Stimulated activated naive CD8-positive, alpha-beta T cell treated with anti-CD3 and anti-CD28 coated beads, Interleukin-15, Interleukin-2, amounts not matched to agents 100 U/mL and 50 U/mL, for 24 hours (primary cell): Measurements from ENCODE around the gene ADGRL2.

Source experiments
- ATAC-seq: fragments of 150-1000 bp; cut with Tn5 transposase; one replicate; pipeline ENCODE4 v1.10.0; 2021
- DNase-seq: peaks from one replicate; pipeline ENCODE4 v3.0.0; 2021

ADGRL2 gene

DNA sequence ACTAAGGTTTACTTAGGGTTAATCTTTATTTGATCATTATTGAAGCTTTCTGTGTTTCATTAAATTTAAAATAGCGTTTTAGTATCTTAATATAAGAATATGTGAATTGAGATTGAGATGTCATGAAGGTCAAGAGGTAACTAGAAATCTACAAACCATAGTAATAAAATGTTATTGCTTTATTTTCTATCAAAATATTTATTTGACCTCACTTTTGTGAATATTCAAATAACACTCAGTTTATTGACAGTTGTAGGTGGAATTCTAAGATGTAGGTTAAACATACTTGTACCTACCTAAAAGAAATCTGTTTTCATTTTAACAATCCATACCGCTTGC is 5.7 kb downstream of the ADGRL2 start:
- ATAC-seq = no peak
- no peak for DNase-seq

DNA sequence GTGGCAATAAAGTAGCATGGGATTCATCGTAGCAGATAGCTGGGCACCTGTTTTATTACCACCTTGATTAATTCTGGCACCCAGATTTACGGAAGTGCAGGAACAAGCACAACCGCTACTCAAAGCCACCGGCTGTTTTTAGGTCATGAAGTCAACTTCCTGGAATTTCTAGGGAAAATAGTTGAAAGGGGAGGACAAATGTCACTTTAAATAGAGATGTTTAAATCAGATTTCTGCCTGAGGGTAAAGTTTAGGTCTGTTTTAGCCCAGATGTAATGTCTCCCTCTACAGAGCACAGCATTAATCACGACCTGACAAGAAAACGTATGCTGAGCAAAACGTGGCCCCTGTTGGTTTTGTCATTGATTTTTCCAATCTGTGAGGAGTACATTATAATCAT is 8.0 kb downstream of the ADGRL2 start:
- no peak for DNase-seq
- ATAC-seq = no peak

DNA sequence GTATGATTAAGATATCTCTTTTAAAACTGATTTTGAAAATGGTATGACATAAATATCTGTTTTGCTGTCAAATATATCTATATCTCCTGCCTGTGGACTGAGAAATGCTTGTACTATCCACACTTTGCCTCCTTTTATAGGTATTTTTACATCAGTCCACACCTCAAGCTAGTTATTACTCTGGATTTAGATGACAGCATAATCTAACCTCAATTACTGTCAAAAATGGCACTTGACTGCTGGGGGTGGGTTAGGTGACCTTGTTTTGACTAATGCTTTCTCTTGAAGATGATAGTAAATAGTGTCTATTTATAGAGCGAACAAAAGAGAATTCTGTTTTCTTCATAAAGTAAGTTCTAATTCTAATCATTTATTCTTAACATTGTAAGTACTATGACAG is 9.1 kb downstream of the ADGRL2 start:
- DNase-seq = no peak
- no peak for ATAC-seq

DNA sequence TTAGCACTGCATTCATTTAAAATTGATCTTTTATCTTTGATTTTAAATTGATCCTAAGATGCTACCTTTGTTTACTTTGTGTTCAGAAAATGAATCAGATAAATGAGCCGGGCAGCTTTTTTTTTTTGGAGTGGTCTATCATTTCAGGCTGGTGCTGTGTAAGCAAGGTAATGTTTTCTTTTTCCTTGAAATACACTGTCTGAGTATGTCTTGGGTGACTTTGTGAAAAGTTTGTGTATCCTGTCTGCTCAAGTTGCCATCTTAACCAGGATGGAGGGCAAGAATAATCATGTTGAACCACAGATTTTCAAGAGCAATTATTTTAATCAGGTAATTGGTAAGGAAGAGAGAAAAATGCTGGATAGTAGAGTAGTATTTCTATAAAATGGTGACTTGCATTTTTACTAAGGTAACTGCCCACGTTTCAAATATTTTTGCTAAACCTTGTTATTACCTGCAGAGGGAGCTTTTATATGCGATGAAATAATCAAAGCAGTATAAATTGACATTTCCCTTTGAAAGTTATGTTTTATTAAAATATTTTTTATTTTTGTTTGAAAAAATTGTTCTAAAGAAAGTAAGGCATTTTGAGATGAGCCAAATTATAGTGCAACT is 11.1 kb downstream of the ADGRL2 start:
- ATAC-seq = no peak
- DNase-seq = no peak

DNA sequence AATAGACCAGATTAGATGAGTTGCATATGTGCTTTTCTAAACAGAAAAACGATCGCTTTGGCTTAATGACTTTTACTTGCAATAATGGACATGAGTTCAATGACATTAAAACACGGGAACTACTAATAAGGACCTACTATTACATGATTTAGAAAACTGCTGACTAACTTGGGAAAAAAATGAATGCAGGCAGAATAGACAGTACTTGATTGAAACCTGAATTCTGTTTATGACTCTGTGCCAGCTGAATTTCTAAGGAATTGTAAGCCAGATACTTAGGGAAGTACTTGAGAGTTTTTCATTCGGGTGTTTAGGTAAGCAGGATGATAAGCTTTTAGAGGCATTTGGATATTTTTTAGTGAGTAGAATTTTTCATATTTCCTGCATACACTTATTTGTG is 12.0 kb downstream of the ADGRL2 start:
- DNase-seq (no peak), ATAC-seq (no peak)

DNA sequence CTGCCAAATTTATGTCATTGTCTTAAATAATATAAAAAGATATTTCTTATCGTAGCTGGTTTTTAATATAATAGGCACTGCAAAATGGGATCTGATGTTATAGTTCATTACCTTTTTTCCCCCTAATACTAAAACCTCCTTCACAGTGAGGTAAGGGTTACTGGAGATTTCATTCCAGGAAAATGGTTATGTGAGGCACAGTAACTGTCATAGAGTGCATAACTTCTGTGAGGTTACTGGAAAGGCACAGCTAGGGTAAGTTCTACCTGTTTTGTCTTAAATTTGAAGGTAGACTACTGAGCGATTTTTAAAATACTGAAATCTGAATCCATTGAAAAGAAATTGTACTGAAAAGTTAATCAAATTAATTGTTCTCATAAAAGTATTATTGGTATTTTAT is 13.0 kb downstream of the ADGRL2 start:
- no peak for ATAC-seq
- no peak for DNase-seq

DNA sequence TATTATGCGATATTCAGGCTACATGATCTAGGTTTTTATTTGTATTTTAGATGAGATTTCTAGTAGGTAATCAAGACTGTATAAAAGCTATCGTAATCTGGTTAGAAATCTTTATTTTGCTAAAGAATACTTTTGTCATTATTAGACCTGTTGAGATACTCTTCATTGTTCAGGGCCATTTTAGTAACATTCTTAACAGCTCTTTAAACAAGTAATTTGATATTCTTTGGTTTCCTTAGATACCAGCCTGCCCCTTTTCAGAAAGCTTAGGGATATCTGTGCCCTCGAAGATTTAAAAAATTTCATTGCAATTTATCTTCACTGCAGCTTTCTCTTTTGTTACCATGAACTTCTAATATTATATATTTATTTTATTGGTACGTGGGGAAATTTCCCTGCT is 18.9 kb downstream of the ADGRL2 start:
- no peak for ATAC-seq
- DNase-seq = no peak

DNA sequence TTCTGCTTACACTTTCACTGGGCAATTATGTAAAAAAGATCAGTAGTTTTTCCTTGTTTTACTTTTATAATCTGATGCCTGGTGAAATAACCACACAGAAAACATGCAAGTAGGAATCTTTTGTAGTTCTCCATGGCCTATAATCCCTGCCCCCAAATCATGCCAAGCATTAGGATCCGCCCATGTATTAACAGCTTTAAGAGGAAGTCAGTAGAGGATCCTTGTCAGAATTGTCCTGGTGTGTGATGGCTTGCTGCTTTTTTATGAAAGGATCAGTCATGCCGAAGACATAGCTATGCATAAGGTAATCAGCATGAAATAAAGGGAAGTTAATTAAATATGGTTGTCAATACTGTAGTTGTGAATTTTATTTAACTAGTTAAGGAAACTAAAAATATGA is 20.0 kb downstream of the ADGRL2 start:
- ATAC-seq = no peak
- DNase-seq = no peak

DNA sequence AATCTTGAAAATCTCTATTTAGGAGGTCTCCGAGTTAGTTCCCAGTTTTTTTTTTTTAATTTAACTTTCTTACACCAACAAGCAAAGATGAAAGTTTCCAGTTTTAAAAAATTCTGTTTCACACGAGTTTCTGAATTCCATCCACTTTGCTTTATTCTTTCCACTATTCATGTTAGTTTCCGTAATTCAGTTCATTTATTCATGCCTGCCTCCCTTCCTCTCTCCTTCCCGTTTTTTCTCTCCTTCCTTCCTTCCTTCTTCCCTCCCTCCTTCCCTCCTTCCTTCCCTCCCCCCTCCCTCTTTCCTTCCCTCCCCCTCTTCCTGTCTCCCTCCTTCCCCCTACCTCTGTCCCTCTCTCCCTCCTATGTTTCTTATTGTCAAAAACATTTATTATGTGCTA is 22.3 kb downstream of the ADGRL2 start:
- ATAC-seq (no peak), DNase-seq (no peak)

DNA sequence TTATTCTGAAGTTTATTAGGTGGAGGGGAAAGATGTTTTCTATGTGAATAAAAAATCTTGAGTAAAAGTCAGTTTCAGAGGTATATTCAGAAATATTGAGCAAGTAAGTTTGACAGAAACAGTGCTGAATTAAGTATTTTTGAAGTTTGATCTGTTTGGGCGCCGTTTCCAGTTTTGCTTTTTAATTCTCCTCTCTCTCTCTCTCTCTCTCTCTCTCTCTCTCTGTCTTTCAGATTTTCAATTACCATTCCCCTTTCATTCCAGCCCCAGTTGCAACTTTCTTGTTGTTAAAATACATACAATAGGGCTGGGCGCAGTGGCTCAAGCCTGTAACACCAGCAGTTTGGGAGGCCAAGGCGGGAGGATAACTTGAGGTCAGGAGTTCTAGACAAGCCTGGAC is 24.0 kb downstream of the ADGRL2 start:
- no peak for ATAC-seq
- no peak for DNase-seq

DNA sequence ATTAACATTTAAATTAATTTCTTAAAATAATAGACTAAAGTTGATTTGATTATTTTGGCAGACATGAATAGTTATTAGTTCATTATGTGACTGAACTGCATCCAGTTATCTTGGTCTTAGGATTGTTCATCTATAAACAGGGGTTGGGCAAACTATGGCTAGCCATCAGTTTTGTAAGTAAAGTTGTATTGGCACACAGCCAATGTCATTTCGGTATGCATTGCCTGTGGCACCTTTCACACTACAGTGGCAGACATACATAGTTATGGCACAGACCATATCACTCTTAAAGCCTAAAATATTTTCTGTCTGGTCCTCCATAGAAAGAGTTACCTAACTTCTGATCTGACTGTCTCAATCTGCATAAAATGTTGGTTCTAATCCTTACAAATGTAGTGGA is 27.2 kb downstream of the ADGRL2 start:
- ATAC-seq (no peak), DNase-seq (no peak)

DNA sequence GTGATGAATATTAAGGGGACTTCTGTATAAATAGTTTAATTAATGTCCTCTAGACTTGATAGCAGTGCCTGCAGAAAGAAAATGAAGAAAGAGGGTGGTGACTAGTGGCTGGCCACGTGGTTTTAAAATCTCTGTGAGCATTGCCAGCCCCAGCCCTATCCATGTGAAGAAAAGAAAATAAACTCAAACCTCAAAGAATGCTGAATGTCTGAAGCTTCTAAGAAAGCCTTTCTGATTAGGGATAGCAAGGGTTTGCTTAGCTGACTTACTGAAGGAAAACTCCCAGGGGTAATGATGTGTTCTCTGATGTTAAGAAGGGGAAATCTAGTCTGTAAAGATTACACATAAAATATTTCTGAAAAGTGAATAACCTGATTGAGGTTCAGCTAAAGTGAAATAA is 31.8 kb downstream of the ADGRL2 start:
- DNase-seq (no peak), ATAC-seq (no peak)

DNA sequence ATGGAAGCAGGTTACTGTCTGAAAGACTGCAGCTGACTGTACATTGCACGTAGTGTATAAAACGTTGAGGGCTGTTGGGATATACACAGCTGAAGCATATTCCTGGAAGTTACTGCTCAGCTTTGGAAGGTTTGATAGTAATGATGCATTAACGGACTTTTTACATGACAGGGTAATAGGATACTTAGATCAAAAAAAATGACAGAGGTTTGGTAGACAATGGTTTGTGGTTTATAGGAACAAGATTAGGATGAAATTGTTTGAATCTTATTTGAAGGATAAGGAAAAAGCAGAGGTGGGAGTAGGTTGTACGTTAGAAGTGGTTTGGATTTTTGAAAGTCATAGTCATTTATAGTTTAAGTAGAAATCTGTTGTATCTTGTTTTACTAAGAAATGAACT is 33.0 kb downstream of the ADGRL2 start:
- no peak for DNase-seq
- ATAC-seq = no peak

DNA sequence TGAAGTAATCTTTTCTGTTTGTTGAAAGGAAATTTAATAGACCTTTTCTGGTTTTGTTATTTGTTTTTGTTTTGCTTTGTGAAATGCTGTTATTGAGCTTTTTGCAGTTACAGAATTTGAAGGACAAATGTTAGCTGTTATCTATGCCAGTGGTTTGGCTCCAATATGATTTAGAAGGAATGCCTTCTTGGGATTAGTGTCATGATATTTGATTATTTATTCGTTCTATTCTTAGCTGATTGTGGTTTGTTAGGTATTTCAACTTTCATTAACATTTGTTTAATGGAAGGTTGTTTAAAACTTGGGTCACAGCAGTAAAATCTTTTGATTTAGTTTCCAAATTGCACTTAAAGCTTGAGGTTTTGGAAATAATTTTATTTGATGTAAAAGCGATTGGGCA is 33.5 kb downstream of the ADGRL2 start:
- ATAC-seq = no peak
- DNase-seq = no peak

DNA sequence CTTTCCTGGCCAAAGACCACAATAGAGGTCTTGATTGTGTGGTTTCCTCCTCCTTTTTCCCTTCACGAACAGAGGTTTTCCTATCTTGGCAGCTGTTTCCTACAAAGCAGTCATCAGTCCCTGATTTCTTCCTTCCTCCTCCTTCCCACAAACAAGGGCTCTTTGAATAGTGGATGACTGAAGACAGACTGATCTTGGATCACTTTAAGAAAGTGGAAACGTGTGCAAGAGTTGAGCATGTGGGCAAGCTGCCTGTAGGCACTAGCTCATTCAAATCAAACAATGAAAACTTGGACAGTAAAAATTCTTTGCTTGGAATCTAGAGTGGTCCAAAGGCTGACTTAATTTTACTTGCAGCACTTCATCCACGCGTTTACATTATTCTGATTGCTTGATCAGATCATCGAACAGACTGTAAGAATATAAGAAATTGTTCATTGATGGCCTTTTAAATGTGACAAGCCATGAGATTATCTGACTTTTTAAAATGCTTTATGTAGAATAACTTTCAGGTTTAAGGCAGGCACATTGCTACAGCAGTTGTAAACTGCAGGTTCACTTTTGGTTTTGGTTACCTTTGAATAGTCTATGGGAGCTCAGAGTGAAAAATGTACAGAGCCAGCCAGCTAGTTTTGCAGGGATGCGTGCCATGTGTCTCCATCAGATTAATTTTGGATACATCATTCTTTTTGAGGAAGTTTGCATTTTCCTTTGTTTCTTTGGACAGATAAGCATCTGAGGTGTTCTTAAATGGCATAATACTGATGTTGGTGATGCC is 34.4 kb downstream of the ADGRL2 start:
- ATAC-seq (no peak), DNase-seq (no peak)

DNA sequence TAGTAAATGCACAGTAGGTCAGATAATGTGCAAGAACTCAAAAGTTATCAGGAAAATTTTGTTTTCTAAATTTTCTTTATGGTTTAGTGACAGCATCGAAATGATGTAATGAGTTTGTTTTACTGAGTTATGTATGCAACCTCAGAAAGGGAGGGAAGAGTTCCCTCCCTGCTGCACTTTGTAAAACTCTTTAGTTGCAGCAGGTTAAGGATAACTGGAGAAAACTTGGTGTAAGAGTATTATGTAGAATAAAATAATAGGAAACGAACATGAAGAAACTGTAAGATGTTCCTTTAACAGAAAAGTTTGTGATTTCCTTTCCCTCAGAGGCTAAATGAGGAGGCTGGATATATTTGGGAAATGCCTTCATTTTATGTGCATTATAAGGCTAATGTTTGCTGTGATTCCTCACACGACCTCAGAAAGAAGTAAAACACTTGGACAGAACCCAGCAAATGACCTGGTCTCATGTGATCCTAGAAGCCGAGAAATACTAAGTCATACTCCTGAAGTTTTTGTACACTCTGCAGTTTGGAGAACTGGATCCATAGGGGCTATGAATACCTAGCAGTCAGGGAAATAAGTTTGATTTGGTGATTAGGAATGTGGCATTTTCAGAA is 35.4 kb downstream of the ADGRL2 start:
- no peak for ATAC-seq
- no peak for DNase-seq

DNA sequence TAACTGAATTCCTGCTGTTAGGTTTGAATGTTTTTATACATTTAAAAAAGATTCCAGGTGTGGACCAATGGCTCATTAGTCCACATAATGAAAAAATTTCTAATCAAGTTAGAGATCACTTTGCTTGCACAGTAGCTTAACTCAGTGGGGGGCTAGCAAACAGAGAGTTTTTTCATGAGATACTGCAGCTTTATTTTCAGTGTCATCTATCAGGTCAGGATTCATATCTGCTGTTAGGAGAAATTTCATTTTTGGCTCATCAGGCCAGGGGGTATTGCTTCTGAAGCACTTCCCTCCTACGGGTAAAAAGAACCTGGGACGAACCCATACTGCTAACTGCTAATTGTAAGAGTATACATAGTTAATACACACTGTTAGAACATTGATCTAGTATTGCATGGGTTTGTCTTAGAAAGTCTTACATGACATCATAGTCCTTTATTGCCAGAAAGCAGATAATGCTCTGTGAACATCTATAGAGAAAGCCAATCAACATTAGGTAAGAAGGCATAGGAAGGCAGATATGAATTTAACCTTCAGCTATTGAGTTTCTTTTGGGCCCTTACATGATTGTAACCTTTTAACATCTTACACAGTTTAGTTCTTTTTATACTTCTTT is 38.0 kb downstream of the ADGRL2 start:
- ATAC-seq = no peak
- no peak for DNase-seq

DNA sequence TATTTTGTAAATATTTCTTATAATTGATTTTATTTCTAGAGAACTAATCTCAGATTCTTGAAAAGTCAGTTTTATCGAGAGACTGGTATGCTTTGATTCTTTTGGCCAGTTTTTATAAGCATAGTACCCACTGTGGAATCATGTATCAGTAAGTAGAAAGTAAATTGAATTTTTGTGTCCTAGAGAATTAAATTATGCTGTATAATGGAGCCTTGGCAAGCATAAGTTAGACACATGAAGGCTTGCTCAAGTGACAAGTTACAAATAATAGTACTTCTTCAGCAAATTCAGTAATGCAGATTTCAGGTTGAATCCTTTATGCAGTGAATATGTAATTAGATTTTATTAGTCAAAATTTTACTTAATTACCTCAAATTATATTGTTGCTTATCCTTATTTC is 40.1 kb downstream of the ADGRL2 start:
- ATAC-seq (no peak), DNase-seq (no peak)

DNA sequence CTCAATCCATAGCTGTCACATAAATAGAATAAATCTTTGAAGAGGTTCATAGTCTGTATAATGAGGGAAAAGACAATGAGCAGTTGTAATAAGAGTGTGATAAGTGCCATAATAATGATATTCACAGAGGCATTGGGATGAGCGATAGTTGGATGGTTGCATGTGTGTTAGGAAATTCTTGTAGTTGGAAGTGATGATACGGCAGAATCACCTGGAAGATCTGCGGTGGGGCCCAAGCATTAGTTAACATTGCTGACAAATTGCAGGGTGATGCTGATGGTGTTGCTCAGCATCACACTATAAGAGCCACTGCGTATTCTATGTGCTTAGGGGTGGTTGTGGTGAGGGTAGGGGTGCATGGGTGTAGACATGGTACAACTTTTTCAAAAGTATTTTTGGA is 41.1 kb downstream of the ADGRL2 start:
- no peak for ATAC-seq
- DNase-seq = no peak

DNA sequence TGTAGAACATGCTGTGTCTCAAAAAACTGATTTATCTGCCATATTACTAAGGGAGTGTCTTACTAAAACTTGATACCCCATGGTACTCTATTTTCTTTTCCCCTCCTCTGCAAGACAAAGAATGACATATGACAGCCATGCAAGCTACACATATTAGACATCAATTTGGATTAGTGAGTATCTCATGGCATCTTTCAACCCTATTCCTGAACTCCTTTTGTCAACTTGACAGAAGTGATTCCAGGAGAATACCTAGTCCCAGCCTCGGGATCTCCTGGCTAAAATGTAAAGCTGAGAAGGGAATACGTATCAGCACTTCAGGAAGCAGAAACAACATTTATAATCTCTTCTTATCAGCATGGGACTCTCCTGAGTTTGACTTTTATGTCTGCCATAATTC is 43.7 kb downstream of the ADGRL2 start:
- no peak for DNase-seq
- ATAC-seq = no peak

DNA sequence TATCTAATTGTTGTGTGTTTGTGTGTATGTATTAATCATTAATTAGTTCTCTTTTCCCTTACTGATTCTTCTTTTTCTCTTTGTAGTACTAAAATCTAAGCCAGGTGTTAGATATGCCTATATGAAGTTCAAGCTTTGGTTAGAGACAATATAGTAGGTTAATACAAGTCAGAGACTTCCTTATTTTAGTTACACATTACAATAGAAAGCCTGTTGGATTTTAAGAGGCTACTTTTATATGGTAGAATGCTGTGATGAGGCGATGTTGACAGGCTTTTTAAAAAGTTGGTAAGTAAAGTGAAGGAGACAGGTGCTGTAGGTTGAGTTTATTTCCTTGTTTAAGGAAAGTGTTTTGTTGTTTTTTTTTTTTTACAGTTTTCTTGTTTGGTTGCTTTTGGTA is 45.9 kb downstream of the ADGRL2 start:
- DNase-seq (no peak), ATAC-seq (no peak)

DNA sequence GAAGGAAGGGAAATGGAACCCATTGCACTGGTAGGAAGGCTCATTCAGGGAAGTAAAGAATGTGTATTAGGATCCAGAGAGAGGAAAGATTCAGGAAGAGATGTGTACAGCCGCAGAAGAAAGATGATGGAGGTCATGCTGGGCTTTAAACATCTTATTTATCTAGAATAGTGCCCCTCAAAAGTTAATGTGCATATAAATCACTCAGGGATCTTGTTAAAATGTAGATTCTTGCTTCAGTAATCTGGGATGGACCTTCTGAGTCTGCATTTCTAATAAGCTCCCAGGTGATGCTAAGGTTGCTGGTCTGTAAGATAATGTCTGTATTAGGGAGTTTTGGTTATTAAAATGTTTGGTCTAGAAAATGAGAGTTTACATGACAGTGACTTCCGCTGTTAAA is 46.3 kb downstream of the ADGRL2 start:
- no peak for ATAC-seq
- DNase-seq = no peak

DNA sequence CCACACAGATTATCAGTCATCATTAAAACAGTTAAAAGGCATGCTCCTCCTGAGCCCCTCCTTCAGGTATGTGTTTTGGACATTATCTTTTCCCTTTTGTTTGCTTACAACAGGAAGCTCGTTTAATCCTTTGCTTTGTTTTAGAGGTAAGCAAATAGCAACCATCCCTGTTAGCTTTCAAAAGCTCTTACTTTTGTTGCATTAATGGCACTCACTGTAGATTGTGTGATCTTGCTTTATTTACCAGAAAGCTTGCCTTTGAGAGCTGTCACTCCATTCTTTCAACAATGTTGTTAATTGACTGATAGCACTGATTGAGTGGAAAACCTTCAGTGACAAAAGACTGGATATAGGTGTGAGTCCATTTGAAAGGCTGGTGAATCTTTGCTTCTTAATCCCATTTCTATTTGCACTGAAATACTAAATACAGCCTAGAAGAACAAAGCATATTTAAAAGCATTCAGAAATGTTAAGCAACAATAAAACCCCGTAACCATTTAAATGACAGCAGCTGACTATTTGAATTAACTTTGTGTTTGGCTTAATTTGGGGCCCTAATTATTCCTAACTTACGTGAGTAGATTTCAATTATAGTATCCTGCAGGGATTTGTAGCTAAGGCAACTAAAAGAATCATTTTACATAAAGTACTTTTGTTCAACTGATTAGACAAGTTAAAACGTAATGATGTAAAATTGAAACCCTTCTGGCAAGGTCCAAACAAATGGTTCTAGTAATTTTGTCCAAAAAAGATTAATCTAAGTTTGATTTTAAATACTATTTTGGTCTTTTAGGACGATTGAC is 48.3 kb downstream of the ADGRL2 start:
- DNase-seq = no peak
- no peak for ATAC-seq
